Endothelial cell of umbilical vein (primary cell): ENCODE results near the gene PARD3B. TPM values are rescaled to one million over a fixed set of nuclear protein-coding genes. Genes with fewer than 3 reads are reported as not detected.

Experiments
- BruUV-seq: library from RNA; stranded (reverse); fragments of 400-500 nt; replicated peaks from 2 replicates; lab custom pipeline; 2021; lab: Mats Ljungman, UMichigan
- CTCF ChIA-PET: fragments of 300-600, 350-600 bp; sonication (Branson Sonifier 250); formaldehyde crosslinking; loops from one replicate; lab custom pipeline; 2021; ENCODE audit warnings: antibody characterized with exemption, inconsistent platforms; lab: Charles Lee
- POLR2A ChIA-PET: fragments of 300-600, 350-600 bp; sonication (Branson Sonifier 250); formaldehyde crosslinking; loops from one replicate; lab custom pipeline; 2021; ENCODE audit warnings: antibody characterized with exemption, inconsistent platforms; lab: Charles Lee
- DNase-seq: peaks from one replicate; pipeline ENCODE4 v3.0.0-alpha.2; 2011; ENCODE audit warnings: low read depth, low spot score
- FAIRE-seq: peaks from 2 replicates; lab custom pipeline; 2011; peaks lifted over from hg19 to GRCh38; lab: Jason Lieb, UNC
- H2AFZ ChIP-seq: 2 replicates; pipeline ENCODE4 v1.6.0; 2012; ENCODE audit warnings: low read depth, low read length, control low read depth, inconsistent platforms
- H3K27ac ChIP-seq: 2 replicates; pipeline ENCODE4 v1.5.1; 2011; ENCODE audit warnings: low read depth, mild to moderate bottlenecking, control low read depth, low read length, moderate library complexity; ENCODE audit not compliant: insufficient read depth
- H3K27me3 ChIP-seq, 2 experiments: 2 replicates each; pipeline versions ENCODE4 v1.6.0 to v1.6.1; 2011; ENCODE audit warnings: low read length in 2 of 2, mixed read lengths in 1 of 2; ENCODE audit not compliant: control insufficient read depth in 2 of 2, insufficient read depth in 2 of 2
- H3K36me3 ChIP-seq, 2 experiments: 2 replicates in 1 of 2; 3 replicates in 1 of 2; pipeline ENCODE4 v1.5.1; 2011; ENCODE audit warnings: low read length in 2 of 2, mild to moderate bottlenecking in 1 of 2, moderate library complexity in 1 of 2; ENCODE audit not compliant: control insufficient read depth in 2 of 2, insufficient read depth in 2 of 2; ENCODE audit errors: extremely low read depth in 1 of 2
- H3K4me1 ChIP-seq: 3 replicates; pipeline ENCODE4 v1.5.1; 2011; ENCODE audit warnings: mild to moderate bottlenecking, low read length; ENCODE audit not compliant: control insufficient read depth, insufficient read depth; ENCODE audit errors: extremely low read depth
- H3K4me2 ChIP-seq: 2 replicates; pipeline ENCODE4 v1.6.1; 2011; ENCODE audit warnings: low read length, control low read depth, mixed read lengths; ENCODE audit not compliant: insufficient read depth
- H3K4me3 ChIP-seq, 3 experiments: fragments of 200-600 bp in 1 of 3; sonication (generic), shearing (Covaris generic) in 1 of 3; replicated peaks in 1 of 3; 2 replicates each; pipeline ENCODE4 v1.5.1; 2011 to 2016; ENCODE audit warnings: control low read depth in 3 of 3, low read length in 3 of 3, mild to moderate bottlenecking in 2 of 3, inconsistent platforms in 1 of 3, low read depth in 1 of 3, moderate library complexity in 1 of 3; ENCODE audit not compliant: insufficient read depth in 1 of 3
- H3K79me2 ChIP-seq: 2 replicates; pipeline ENCODE4 v1.6.0; 2012; ENCODE audit warnings: low read length, inconsistent platforms; ENCODE audit not compliant: control insufficient read depth, insufficient read depth
- H3K9ac ChIP-seq: replicated peaks from 2 replicates; pipeline ENCODE3; 2011; ENCODE audit warnings: low read length, control low read depth; ENCODE audit not compliant: insufficient read depth; ENCODE audit errors: extremely low read depth
- H3K9me1 ChIP-seq: replicated peaks from 3 replicates; pipeline ENCODE4 v1.6.0; 2011; ENCODE audit warnings: mild to moderate bottlenecking, low read length; ENCODE audit not compliant: control insufficient read depth, insufficient read depth; ENCODE audit errors: extremely low read depth
- H3K9me3 ChIP-seq: replicated peaks from 2 replicates; pipeline ENCODE4 v1.5.1; 2012; ENCODE audit warnings: low read length, inconsistent platforms; ENCODE audit not compliant: control insufficient read depth, insufficient read depth
- H4K20me1 ChIP-seq: replicated peaks from 2 replicates; pipeline ENCODE3; 2011; ENCODE audit warnings: mild to moderate bottlenecking, low read length; ENCODE audit not compliant: control insufficient read depth, insufficient read depth; ENCODE audit errors: extremely low read depth
- CTCF ChIP-seq, 2 donors: IDR thresholded peaks; 1 replicate in 1 of 2; 2 replicates in 1 of 2; pipeline ENCODE4 v1.5.1; 2011; ENCODE audit warnings: low read length in 2 of 2, mild to moderate bottlenecking in 2 of 2, moderate library complexity in 2 of 2, control low read depth in 1 of 2, inconsistent platforms in 1 of 2, low read depth in 1 of 2; ENCODE audit not compliant: insufficient read depth in 1 of 2; ENCODE audit errors: extremely low read depth in 1 of 2
- EZH2 ChIP-seq: IDR thresholded peaks from 2 replicates; pipeline ENCODE4 v1.6.1; 2012; ENCODE audit warnings: borderline replicate concordance, low read depth, mild to moderate bottlenecking, moderate library complexity, low read length, inconsistent platforms; ENCODE audit not compliant: severe bottlenecking
- FOS ChIP-seq: IDR thresholded peaks from 2 replicates; pipeline ENCODE4 v1.6.1; 2011; ENCODE audit warnings: mild to moderate bottlenecking, low read length, moderate library complexity, borderline replicate concordance; ENCODE audit not compliant: insufficient read depth
- GATA2 ChIP-seq: IDR thresholded peaks from 2 replicates; pipeline ENCODE4 v1.7.0; 2011; ENCODE audit warnings: low read depth, mild to moderate bottlenecking, moderate library complexity, mixed read lengths, low read length; ENCODE audit not compliant: insufficient read length, insufficient read depth
- JUN ChIP-seq: IDR thresholded peaks from 2 replicates; pipeline ENCODE4 v1.6.1; 2011; ENCODE audit warnings: borderline replicate concordance, low read depth; ENCODE audit not compliant: insufficient read length, insufficient read depth
- MAX ChIP-seq: IDR thresholded peaks from 2 replicates; pipeline ENCODE4 v1.6.1; 2011; ENCODE audit not compliant: insufficient read depth, insufficient read length
- MYC ChIP-seq: IDR thresholded peaks from one replicate; pipeline ENCODE4 v1.6.1; 2011; ENCODE audit warnings: mild to moderate bottlenecking, low read depth, low read length
- POLR2A ChIP-seq: IDR thresholded peaks from 2 replicates; pipeline ENCODE4 v1.6.1; 2012; ENCODE audit warnings: low read depth, mild to moderate bottlenecking, control low read depth, low read length
- POLR2AphosphoS5 ChIP-seq: IDR thresholded peaks from 2 replicates; pipeline ENCODE4 v1.6.1; 2012; ENCODE audit warnings: low read depth, mild to moderate bottlenecking, control low read depth, low read length, moderate library complexity; ENCODE audit not compliant: insufficient read depth
- dilution Hi-C: fragments of 300-500 bp; cut with MboI; formaldehyde crosslinking; loops from one replicate; pipeline ENCODE4 v1.15.0; 2019; ENCODE audit warnings: low sequenced_read_pairs; ENCODE audit not compliant: extremely low pct_ligation_motif_present
- intact Hi-C: fragments of 100-400 bp; cut with micrococcal nuclease; formaldehyde crosslinking; loops from one replicate; pipeline ENCODE4 v1.10.0; 2022
- polyA plus RNA-seq, 4 experiments: library from polyadenylated mRNA; depleted of rRNA in 3 of 4; stranded (reverse) in 3 of 4; unstranded in 1 of 4; fragments of >200 nt; gene quantifications; 2 replicates each; pipeline versions ENCODE4 v1.2.1 to v1.2.3, GENCODE V29; 2011 to 2012; ENCODE audit warnings: missing spikeins in 1 of 4
- total RNA-seq: library from RNA; stranded (reverse); gene quantifications from 2 replicates; pipeline ENCODE4 v1.2.3, GENCODE V29; 2021

The PARD3B gene
- total and polyA plus RNA-seq, 2 donors (not counting 3 experiments of a cell fraction or from before 2014, with no cell fraction given), result 2.2 to 30.9 TPM

GRCh38 chr2:205176546-205176945 lies 631.3 kb downstream of the PARD3B start:
- H3K9me3 ChIP-seq, result no peaks in the 10 kb centered on the region
- intact Hi-C loops, result no loop called here
- H3K9me1 ChIP-seq, result no peaks in the 10 kb centered on the region
- no peaks in the 10 kb centered on the region for H3K27me3 ChIP-seq
- H3K79me2 ChIP-seq, result no peaks in the 10 kb centered on the region
- ChIA-PET CTCF (no interaction called here), POLR2A (no interaction called here)
- dilution Hi-C loops, result no loop called here
- FAIRE-seq, result no peak
- BruUV-seq, result no TSS peak
- no peak for DNase-seq
- TF ChIP-seq MAX (no peak), CTCF (IDR thresholded peaks at IDR 0.05; ENCODE audit: extremely low read depth in 1 of 2, insufficient read depth in 1 of 2, low read depth in 1 of 2, low read length in 2 of 2) (no peak), JUN (no peak), EZH2 (no peak), MYC (no peak), POLR2A (no peak), GATA2 (no peak), POLR2AphosphoS5 (no peak), FOS (no peak)
- no peaks in the 10 kb centered on the region for H4K20me1 ChIP-seq
- H3K36me3 ChIP-seq, result no peaks in the 10 kb centered on the region
- H2AFZ ChIP-seq, result no peak overlapping the region
- H3K4me3 ChIP-seq, result no peak overlapping the region
- H3K9ac ChIP-seq, result no peak overlapping the region
- no peak overlapping the region for H3K27ac ChIP-seq
- no peak overlapping the region for H3K4me2 ChIP-seq
- no peaks in the 10 kb centered on the region for H3K4me1 ChIP-seq
